Fibroblast of lung (primary cell): ENCODE measurements around the gene UST. TPM values are rescaled to one million over a fixed set of nuclear protein-coding genes. Genes with fewer than 3 reads are reported as not detected.
A peak's percentile ranks its signal among the peaks of the same experiment; 100 is the strongest.

Experiments used
- DNase-seq, 2 donors: peaks; one replicate each; pipeline versions ENCODE4 v3.0.0 to v3.0.0-alpha.2; 2010; ENCODE audit warnings: low read depth in 2 of 2
- H2AFZ ChIP-seq: 2 replicates; pipeline ENCODE4 v1.5.1; 2012; ENCODE audit warnings: low read length, control low read depth, inconsistent platforms
- H3K27ac ChIP-seq: 2 replicates; pipeline ENCODE4 v1.5.1; 2011; ENCODE audit warnings: low read length, control low read depth; ENCODE audit not compliant: insufficient read depth
- H3K27me3 ChIP-seq: 2 replicates; pipeline ENCODE4 v1.5.1; 2011; ENCODE audit warnings: mild to moderate bottlenecking, low read length; ENCODE audit not compliant: control insufficient read depth, insufficient read depth
- H3K36me3 ChIP-seq: 2 replicates; pipeline ENCODE4 v1.5.1; 2011; ENCODE audit warnings: low read length; ENCODE audit not compliant: control insufficient read depth, insufficient read depth
- H3K4me1 ChIP-seq: 2 replicates; pipeline ENCODE4 v1.5.1; 2011; ENCODE audit warnings: low read length; ENCODE audit not compliant: control insufficient read depth, insufficient read depth; ENCODE audit errors: extremely low read depth
- H3K4me2 ChIP-seq: 2 replicates; pipeline ENCODE4 v1.5.1; 2011; ENCODE audit warnings: low read length, control low read depth; ENCODE audit not compliant: insufficient read depth; ENCODE audit errors: extremely low read depth
- H3K4me3 ChIP-seq, 4 experiments: fragments of 200-600 bp in 1 of 4; sonication (generic) in 1 of 4; replicated peaks in 1 of 4; 2 replicates each; pipeline ENCODE4 v1.5.1; 2011 to 2016; ENCODE audit warnings: low read length in 4 of 4, low read depth in 3 of 4, mild to moderate bottlenecking in 3 of 4, control low read depth in 2 of 4, inconsistent platforms in 1 of 4, mixed read lengths in 1 of 4; ENCODE audit not compliant: insufficient read depth in 1 of 4; ENCODE audit errors: control extremely low read depth in 1 of 4
- H3K79me2 ChIP-seq: 2 replicates; pipeline ENCODE4 v1.5.1; 2012; ENCODE audit warnings: mild to moderate bottlenecking, low read length, inconsistent platforms; ENCODE audit not compliant: control insufficient read depth, insufficient read depth
- H3K9ac ChIP-seq: 2 replicates; pipeline ENCODE4 v1.5.1; 2011; ENCODE audit warnings: mild to moderate bottlenecking, low read length, control low read depth; ENCODE audit not compliant: insufficient read depth
- H3K9me3 ChIP-seq: 2 replicates; pipeline ENCODE4 v1.5.1; 2012; ENCODE audit warnings: low read depth, low read length; ENCODE audit not compliant: control insufficient read depth, insufficient read depth
- H4K20me1 ChIP-seq: 2 replicates; pipeline ENCODE4 v1.5.1; 2011; ENCODE audit warnings: low read length; ENCODE audit not compliant: control insufficient read depth, insufficient read depth; ENCODE audit errors: extremely low read depth
- EZH2 ChIP-seq: IDR thresholded peaks from 2 replicates; pipeline ENCODE4 v1.5.1; 2012; ENCODE audit warnings: low read length, control low read depth, mild to moderate bottlenecking; ENCODE audit errors: missing control alignments
- polyA plus RNA-seq, 2 donors: library from polyadenylated mRNA; depleted of rRNA in 1 of 2; stranded (reverse) in 1 of 2; unstranded in 1 of 2; fragments of >200 nt; gene quantifications; 2 replicates each; pipeline ENCODE4 v1.2.1, GENCODE V29; 2011 to 2012; ENCODE audit warnings: missing spikeins in 1 of 2
- total RNA-seq: library from RNA; depleted of rRNA; stranded (reverse); fragments of >200 nt; gene quantifications from 2 replicates; pipeline ENCODE4 v1.2.1, GENCODE V29; 2014
- TF ChIP-seq, protein P1 (sequence below), 2 donors: IDR thresholded peaks in 1 of 2; conservative IDR thresholded peaks in 1 of 2; 1 replicate in 1 of 2; 2 replicates in 1 of 2; pipeline ENCODE4 v1.5.1; 2011 to 2012; ENCODE audit warnings: low read length in 2 of 2, control low read depth in 1 of 2, inconsistent platforms in 1 of 2, low read depth in 1 of 2, mild to moderate bottlenecking in 1 of 2

The UST gene
- total and polyA plus RNA-seq, 2 donors (not counting 1 experiment from before 2014, with no cell fraction given) = 6.8 to 19.5 TPM

DNA sequence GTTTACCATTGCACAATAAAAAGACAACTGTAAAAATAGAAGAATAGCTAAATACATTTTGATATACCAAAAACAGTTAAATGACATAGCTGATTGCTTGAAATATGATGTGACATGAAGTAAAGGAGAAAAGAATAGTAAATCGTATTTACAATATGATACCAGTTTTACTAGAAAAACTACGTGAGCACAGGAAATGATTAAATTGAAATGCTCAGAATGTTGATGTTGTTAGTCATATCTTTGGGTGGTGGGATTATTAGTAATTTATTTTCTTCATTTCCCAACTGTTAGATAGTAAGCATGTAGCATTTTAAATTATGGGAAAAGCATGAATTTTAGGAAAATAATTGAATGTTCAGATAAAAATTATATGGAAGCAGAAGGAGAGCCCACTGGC lies 302.4 kb downstream of the UST start:
- H3K4me2 ChIP-seq = no peak overlapping the region
- no peak overlapping the region for H3K27ac ChIP-seq
- no peaks in the 10 kb centered on the region for H3K36me3 ChIP-seq
- peaks cover 2% of the 10 kb centered on the region for H3K4me1 ChIP-seq
- no peaks in the 10 kb centered on the region for H3K27me3 ChIP-seq
- peak in 1 of 2 donors; percentile 44 for DNase-seq
- no peaks in the 10 kb centered on the region for H3K79me2 ChIP-seq
- H3K9ac ChIP-seq = no peak overlapping the region
- no peaks in the 10 kb centered on the region for H4K20me1 ChIP-seq
- no peak overlapping the region for H3K4me3 ChIP-seq
- H2AFZ ChIP-seq = no peak overlapping the region
- no peak for TF ChIP-seq EZH2
- TF ChIP-seq, protein P1, sequence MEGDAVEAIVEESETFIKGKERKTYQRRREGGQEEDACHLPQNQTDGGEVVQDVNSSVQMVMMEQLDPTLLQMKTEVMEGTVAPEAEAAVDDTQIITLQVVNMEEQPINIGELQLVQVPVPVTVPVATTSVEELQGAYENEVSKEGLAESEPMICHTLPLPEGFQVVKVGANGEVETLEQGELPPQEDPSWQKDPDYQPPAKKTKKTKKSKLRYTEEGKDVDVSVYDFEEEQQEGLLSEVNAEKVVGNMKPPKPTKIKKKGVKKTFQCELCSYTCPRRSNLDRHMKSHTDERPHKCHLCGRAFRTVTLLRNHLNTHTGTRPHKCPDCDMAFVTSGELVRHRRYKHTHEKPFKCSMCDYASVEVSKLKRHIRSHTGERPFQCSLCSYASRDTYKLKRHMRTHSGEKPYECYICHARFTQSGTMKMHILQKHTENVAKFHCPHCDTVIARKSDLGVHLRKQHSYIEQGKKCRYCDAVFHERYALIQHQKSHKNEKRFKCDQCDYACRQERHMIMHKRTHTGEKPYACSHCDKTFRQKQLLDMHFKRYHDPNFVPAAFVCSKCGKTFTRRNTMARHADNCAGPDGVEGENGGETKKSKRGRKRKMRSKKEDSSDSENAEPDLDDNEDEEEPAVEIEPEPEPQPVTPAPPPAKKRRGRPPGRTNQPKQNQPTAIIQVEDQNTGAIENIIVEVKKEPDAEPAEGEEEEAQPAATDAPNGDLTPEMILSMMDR (conservative IDR thresholded peaks at IDR 0.05 in 1 of 2, IDR thresholded peaks at IDR 0.05 in 1 of 2; ENCODE audit: low read depth in 1 of 2, low read length in 2 of 2) = no peak
- no peaks in the 10 kb centered on the region for H3K9me3 ChIP-seq

- Histone ChIP-seq H2AFZ (no peak overlapping the region), H3K9ac (no peak overlapping the region), H3K27me3 (no peaks in the 10 kb centered on the region)
These were observed 303.3 kb downstream of the UST start for GRCh38 chr6:149050160-149050559.

DNA sequence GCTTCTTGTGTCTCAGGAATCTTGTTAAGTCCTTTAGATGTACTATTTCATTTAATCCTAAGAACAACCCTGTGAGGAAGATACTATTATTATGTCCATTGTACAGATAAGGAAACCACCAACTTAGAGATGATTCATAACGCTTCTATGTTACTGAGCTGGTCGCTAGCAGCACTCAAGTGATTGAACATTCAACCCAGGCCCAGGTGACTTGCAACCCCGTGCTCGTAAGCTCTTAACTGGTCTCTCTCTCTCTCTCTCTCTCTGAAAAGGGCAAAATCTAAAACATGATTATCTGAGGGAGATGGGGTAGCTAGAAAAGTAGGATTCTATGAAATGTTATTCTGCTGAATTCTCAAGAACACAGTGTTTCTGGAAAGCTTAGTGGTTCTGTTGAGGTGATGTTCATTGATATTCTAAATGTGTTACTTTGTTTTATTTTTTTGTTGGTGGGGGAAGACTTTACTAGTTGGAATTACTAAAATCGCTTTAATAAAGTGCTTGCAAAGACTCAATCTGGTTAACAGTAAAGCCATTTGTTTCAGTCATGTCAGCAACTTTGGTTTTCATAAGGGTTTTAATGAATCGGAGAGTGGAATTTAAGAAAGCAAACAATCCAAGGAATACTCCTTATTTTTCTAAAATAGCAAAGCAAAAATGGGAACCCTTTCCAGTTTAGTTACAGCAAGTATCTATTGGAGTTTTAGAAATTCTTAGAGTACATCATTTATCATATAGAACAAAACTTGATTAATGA lies 305.7 kb downstream of the UST start:
- Histone ChIP-seq H3K27ac (no peak overlapping the region), H2AFZ (no peak overlapping the region), H3K79me2 (no peaks in the 10 kb centered on the region), H4K20me1 (no peaks in the 10 kb centered on the region), H3K4me3 (no peak overlapping the region), H3K36me3 (no peaks in the 10 kb centered on the region), H3K27me3 (no peaks in the 10 kb centered on the region), H3K9ac (no peak overlapping the region), H3K4me2 (no peak overlapping the region), H3K4me1 (peaks cover 2% of the 10 kb centered on the region), H3K9me3 (no peaks in the 10 kb centered on the region)
- peak in 1 of 2 donors; percentile 22 for DNase-seq
- TF ChIP-seq, protein P1 (conservative IDR thresholded peaks at IDR 0.05 in 1 of 2, IDR thresholded peaks at IDR 0.05 in 1 of 2; ENCODE audit: low read depth in 1 of 2, low read length in 2 of 2) = no peak
- TF ChIP-seq EZH2 = no peak

More at GRCh38 chr6:149050160-149050559, 303.3 kb downstream of the UST start:
- TF ChIP-seq, protein P1 (conservative IDR thresholded peaks at IDR 0.05 in 1 of 2, IDR thresholded peaks at IDR 0.05 in 1 of 2; ENCODE audit: low read depth in 1 of 2, low read length in 2 of 2) = no peak
- no peak for TF ChIP-seq EZH2
- H4K20me1 ChIP-seq = no peaks in the 10 kb centered on the region
- peaks cover 2% of the 10 kb centered on the region for H3K4me1 ChIP-seq
- H3K4me2 ChIP-seq = no peak overlapping the region
- H3K9me3 ChIP-seq = no peaks in the 10 kb centered on the region
- H3K27ac ChIP-seq = no peak overlapping the region
- DNase-seq = no peak
- no peaks in the 10 kb centered on the region for H3K36me3 ChIP-seq
- no peaks in the 10 kb centered on the region for H3K79me2 ChIP-seq
- no peak overlapping the region for H3K4me3 ChIP-seq
